NCI-H2227 (cell line): ENCODE results near the gene HTR3D.
A peak's percentile ranks its signal among the peaks of the same experiment; 100 is the strongest.
"Not testable (repeated sequence)": the region's sequence is repeated elsewhere in the genome, so short reads cannot be mapped to it uniquely, and the experiment has no call there.

ENCODE experiments used
- DNase-seq: peaks from one replicate; lab custom pipeline; 2025; ENCODE audit not compliant: unreplicated experiment; lab: John Stamatoyannopoulos, UW

HTR3D gene

GRCh38 chr3:184016169-184016570, 15.4 kb upstream of the HTR3D start:
- no peak for DNase-seq

GRCh38 chr3:184016811-184017671, 14.5 kb upstream of the HTR3D start:
- DNase-seq = peak; percentile 71

GRCh38 chr3:184017672-184018423, 13.7 kb upstream of the HTR3D start, which contains the start of gene ABCC5:
Gene ABCC5, minus strand, starts transcription at chr3:184017884. Its CDS starts 3,492 bp downstream, at chr3:184014392.
- DNase-seq = peak; percentile 96

GRCh38 chr3:184018424-184018973, 13.0 kb upstream of the HTR3D start:
- DNase-seq = no peak

GRCh38 chr3:184022323-184022722, 9.2 kb upstream of the HTR3D start:
- DNase-seq = no peak

GRCh38 chr3:184025256-184025655, 6.3 kb upstream of the HTR3D start:
- not testable (repeated sequence) for DNase-seq

GRCh38 chr3:184028275-184028890, 3.2 kb upstream of the HTR3D start:
- DNase-seq = not testable (repeated sequence)

GRCh38 chr3:184029443-184029842, 2.1 kb upstream of the HTR3D start:
- no peak for DNase-seq

- no peak for DNase-seq
These were observed 1.0 kb upstream of the HTR3D start for GRCh38 chr3:184030536-184030935.

GRCh38 chr3:184037816-184038215, 6.3 kb downstream of the HTR3D start:
- no peak for DNase-seq

- not testable (repeated sequence) for DNase-seq
These were observed 6.8 kb downstream of the HTR3D start for GRCh38 chr3:184038307-184038706.

- DNase-seq = peak; percentile 28
These were observed 7.9 kb downstream of the HTR3D start for GRCh38 chr3:184039414-184039813.

- peak; percentile 6 for DNase-seq
These were observed 8.5 kb downstream of the HTR3D start for GRCh38 chr3:184040010-184040409.

- peak; percentile 73 for DNase-seq
These were observed 11.1 kb downstream of the HTR3D start for GRCh38 chr3:184042617-184043016.

- no peak for DNase-seq
These were observed 14.5 kb downstream of the HTR3D start for GRCh38 chr3:184045995-184046394.

- no peak for DNase-seq
These were observed 18.8 kb downstream of the HTR3D start for GRCh38 chr3:184050217-184050847.

GRCh38 chr3:184052767-184053166, 21.2 kb downstream of the HTR3D start, which contains the start of gene HTR3C:
Gene HTR3C, plus strand, starts transcription at chr3:184053047. Its CDS starts 34 bp downstream, at chr3:184053081.
- no peak for DNase-seq

- no peak for DNase-seq
These were observed 26.5 kb downstream of the HTR3D start for GRCh38 chr3:184058029-184058428.

GRCh38 chr3:184059424-184059823, 27.9 kb downstream of the HTR3D start:
- DNase-seq = no peak

GRCh38 chr3:184062637-184063036, 31.1 kb downstream of the HTR3D start:
- no peak for DNase-seq

- DNase-seq = no peak
These were observed 34.7 kb downstream of the HTR3D start for GRCh38 chr3:184066211-184066610.
